Measurements from ENCODE around the gene NKX2-2. TPM values are rescaled to one million over a fixed set of nuclear protein-coding genes. Genes with fewer than 3 reads are reported as not detected.
A peak's percentile ranks its signal among the peaks of the same experiment; 100 is the strongest.

NKX2-2 gene
- total and polyA plus RNA-seq, 2 of the 8 experiments (the other 6 are each of a cell fraction or from before 2014, with no cell fraction given), result not detected

GRCh38 chr20:21529863-21530262 is 16.0 kb upstream of the NKX2-2 start:
- H2BK120ac ChIP-seq (replicated peaks; ENCODE audit: low read depth, low read length), result no peak overlapping the region
- no peak overlapping the region for H3K18ac ChIP-seq (ENCODE audit: extremely low read depth, low read length)
- no peak overlapping the region for H2BK15ac ChIP-seq (ENCODE audit: low read length)
- no peaks in the 10 kb centered on the region for H3K23me2 ChIP-seq (ENCODE audit: low read depth, low read length)
- no peak overlapping the region for H3K23ac ChIP-seq (ENCODE audit: insufficient read length)
- no peak overlapping the region for H3K14ac ChIP-seq (ENCODE audit: insufficient read length)
- peaks cover 9 to 25% (median 15%) of the 10 kb centered on the region in 4 experiments for H3K27me3 ChIP-seq (replicated peaks in 1 of 4; ENCODE audit: control insufficient read depth in 3 of 4, extremely low read depth in 1 of 4, insufficient read depth in 3 of 4, low read length in 3 of 4)
- 59% methylated on average over 6 of the region's 6 CpGs; no CpG with 5 or more reads in 1 of the 2 experiments for WGBS, 2 experiments (ENCODE audit: extremely low coverage in 1 of 2, insufficient coverage in 1 of 2, insufficient read length in 1 of 2, insufficient replicate concordance in 2 of 2, low coverage in 1 of 2, low lambda C conversion rate in 2 of 2, missing lambda C conversion rate in 1 of 2)
- H3K79me1 ChIP-seq (ENCODE audit: low read depth, low read length), result no peaks in the 10 kb centered on the region
- H4K8ac ChIP-seq (ENCODE audit: extremely low read depth, insufficient read depth, low read length), result no peak overlapping the region
- H2AK5ac ChIP-seq (ENCODE audit: low read depth, low read length), result no peak overlapping the region
- H2BK12ac ChIP-seq (ENCODE audit: low read depth, low read length), result no peak overlapping the region
- no peaks in the 10 kb centered on the region for H3K79me2 ChIP-seq (ENCODE audit: control insufficient read depth in 1 of 2, insufficient read depth in 2 of 2, low read length in 2 of 2)
- no peak overlapping the region for H3K4me2 ChIP-seq (ENCODE audit: insufficient read depth in 1 of 2, low read depth in 2 of 2, low read length in 2 of 2)
- H3K56ac ChIP-seq (replicated peaks; ENCODE audit: insufficient read length, low read depth, low read length), result no peak overlapping the region
- FAIRE-seq, result peak; percentile 97
- H2BK20ac ChIP-seq (ENCODE audit: low read length), result no peak overlapping the region
- no peak overlapping the region for H4K5ac ChIP-seq (ENCODE audit: insufficient read length, low read depth, low read length)
- no peak for DNase-seq (ENCODE audit: low read depth in 1 of 2, low spot score in 2 of 2)
- no peaks in the 10 kb centered on the region for H4K20me1 ChIP-seq (replicated peaks in 1 of 2; ENCODE audit: control insufficient read depth in 1 of 2, insufficient read depth in 2 of 2, low read length in 2 of 2)
- no peaks in the 10 kb centered on the region for H3K9me3 ChIP-seq (ENCODE audit: insufficient read depth in 2 of 2, low read depth in 1 of 2, low read length in 1 of 2)
- no peak overlapping the region for H3K4ac ChIP-seq (replicated peaks; ENCODE audit: insufficient read length, low read depth, low read length)
- peak overlapping the region; percentile 75; the same call in 1 of the 2 replicates for H2AFZ ChIP-seq (ENCODE audit: low read length)
- H4K91ac ChIP-seq (replicated peaks; ENCODE audit: insufficient read length, low read length), result no peak overlapping the region
- CTCF ChIA-PET (ENCODE audit: partially characterized antibody), result interaction anchor here (0.6 to 3.4 kb wide), 37 partner anchors 9 to 692 kb away, joined by 3 to 67 read pairs (median 5); no protein-coding TSS in a partner anchor
- H2BK5ac ChIP-seq (ENCODE audit: low read depth, low read length), result no peak overlapping the region
- H3K36me3 ChIP-seq (ENCODE audit: control insufficient read depth in 2 of 4, insufficient read depth in 4 of 4, low read length in 3 of 4), result no peaks in the 10 kb centered on the region
- H3K9ac ChIP-seq (replicated peaks in 1 of 4; ENCODE audit: extremely low read depth in 1 of 4, low read depth in 3 of 4, low read length in 3 of 4), result no peak overlapping the region
- H3K4me1 ChIP-seq (replicated peaks in 1 of 4; ENCODE audit: control insufficient read depth in 3 of 4, insufficient read depth in 4 of 4, low read length in 3 of 4), result peaks cover 0 to 8% (median 0%) of the 10 kb centered on the region in 4 experiments; a peak in 2 of 7 replicates
- no peak overlapping the region for H3K4me3 ChIP-seq (ENCODE audit: extremely low read depth in 1 of 4, insufficient read depth in 2 of 4, low read depth in 3 of 4, low read length in 4 of 4)
- H3K27ac ChIP-seq (ENCODE audit: low read depth, low read length), result no peak overlapping the region
- POLR2A ChIA-PET (ENCODE audit: partially characterized antibody), result interaction anchor here (1.0 to 1.3 kb wide), 2 partner anchors 85 to 429 kb away, joined by 3 read pairs; no protein-coding TSS in a partner anchor
- no peak for TF ChIP-seq CBX5 (IDR thresholded peaks at IDR 0.05; ENCODE audit: low read depth, low read length)
- TF ChIP-seq SRF (IDR thresholded peaks at IDR 0.05; ENCODE audit: low read depth, low read length), result no peak
- TF ChIP-seq POLR2AphosphoS5 (IDR thresholded peaks at IDR 0.05; ENCODE audit: low read depth, low read length), result no peak
- no peak for TF ChIP-seq CBX8 (IDR thresholded peaks at IDR 0.05; ENCODE audit: borderline replicate concordance, low read depth, low read length)
- TF ChIP-seq YY1 (IDR thresholded peaks at IDR 0.05; ENCODE audit: low read depth, low read length), result no peak
- no peak for TF ChIP-seq BRCA1 (IDR thresholded peaks at IDR 0.05; ENCODE audit: low read depth, low read length)
- TF ChIP-seq KDM1A (IDR thresholded peaks at IDR 0.05; ENCODE audit: borderline replicate concordance, low read length), result no peak
